A673 (cell line): ENCODE results near the gene ZNF394.
"Not testable (repeated sequence)": the region's sequence is repeated elsewhere in the genome, so short reads cannot be mapped to it uniquely, and the experiment has no call there.

Experiments used
- EZH2 ChIP-seq: fragments of 200-600 bp; sonication (generic); IDR thresholded peaks from 2 replicates; pipeline ENCODE4 v1.6.1; 2017; ENCODE audit warnings: borderline replicate concordance, low read depth, mild to moderate bottlenecking, mixed read lengths, antibody characterized with exemption, low read length; ENCODE audit not compliant: poor library complexity, severe bottlenecking
- TF ChIP-seq, protein P1 (sequence below): fragments of 300-800, 200-600 bp; sonication (generic); conservative IDR thresholded peaks from 2 replicates; pipeline ENCODE4 v1.5.1; 2017; ENCODE audit warnings: low read depth, mild to moderate bottlenecking, antibody characterized with exemption, low read length, moderate library complexity, mixed read lengths

DNA sequence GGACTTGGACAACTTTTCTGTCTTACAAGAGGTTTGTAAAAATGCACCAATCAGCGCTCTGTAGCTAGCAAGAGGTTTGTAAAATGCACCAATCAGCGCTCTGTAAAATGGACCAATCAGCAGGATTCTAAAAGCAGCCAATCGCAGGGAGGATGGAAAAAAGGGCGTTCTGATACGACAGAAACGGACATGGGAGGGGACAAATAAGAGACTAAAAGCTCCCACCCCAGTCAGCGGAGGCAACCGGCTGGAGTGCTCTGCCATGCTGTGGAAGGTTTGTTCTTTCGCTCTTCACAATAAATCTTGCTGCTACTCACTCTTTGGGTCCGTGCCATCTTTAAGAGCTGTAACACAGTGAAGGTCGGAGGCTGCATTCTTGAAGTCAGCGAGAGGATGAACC is 1.2 kb upstream of the ZNF394 start:
- TF ChIP-seq, protein P1, sequence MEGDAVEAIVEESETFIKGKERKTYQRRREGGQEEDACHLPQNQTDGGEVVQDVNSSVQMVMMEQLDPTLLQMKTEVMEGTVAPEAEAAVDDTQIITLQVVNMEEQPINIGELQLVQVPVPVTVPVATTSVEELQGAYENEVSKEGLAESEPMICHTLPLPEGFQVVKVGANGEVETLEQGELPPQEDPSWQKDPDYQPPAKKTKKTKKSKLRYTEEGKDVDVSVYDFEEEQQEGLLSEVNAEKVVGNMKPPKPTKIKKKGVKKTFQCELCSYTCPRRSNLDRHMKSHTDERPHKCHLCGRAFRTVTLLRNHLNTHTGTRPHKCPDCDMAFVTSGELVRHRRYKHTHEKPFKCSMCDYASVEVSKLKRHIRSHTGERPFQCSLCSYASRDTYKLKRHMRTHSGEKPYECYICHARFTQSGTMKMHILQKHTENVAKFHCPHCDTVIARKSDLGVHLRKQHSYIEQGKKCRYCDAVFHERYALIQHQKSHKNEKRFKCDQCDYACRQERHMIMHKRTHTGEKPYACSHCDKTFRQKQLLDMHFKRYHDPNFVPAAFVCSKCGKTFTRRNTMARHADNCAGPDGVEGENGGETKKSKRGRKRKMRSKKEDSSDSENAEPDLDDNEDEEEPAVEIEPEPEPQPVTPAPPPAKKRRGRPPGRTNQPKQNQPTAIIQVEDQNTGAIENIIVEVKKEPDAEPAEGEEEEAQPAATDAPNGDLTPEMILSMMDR: not testable (repeated sequence)
- TF ChIP-seq EZH2: not testable (repeated sequence)
